HT-29 (cell line): ENCODE data around the gene TMPRSS6. TPM values are rescaled to one million over a fixed set of nuclear protein-coding genes. Genes with fewer than 3 reads are reported as not detected.

ENCODE experiments used
- DNase-seq: peaks from one replicate; pipeline ENCODE4 v3.0.0-alpha.2; 2015; ENCODE audit warnings: low spot score
- total RNA-seq: library from RNA; depleted of rRNA; stranded (reverse); fragments of >200 nt; shearing (Covaris generic); gene quantifications from 2 replicates; pipeline ENCODE4 v1.2.3, GENCODE V29; 2014

The TMPRSS6 gene
- total RNA-seq, 1 experiment from 2014 or later, result not detected

GRCh38 chr22:37052386-37053309 is 56.9 kb downstream of the TMPRSS6 start:
- no peak for DNase-seq

GRCh38 chr22:37051391-37052385 is 57.8 kb downstream of the TMPRSS6 start, which contains the start of gene KCTD17:
TSS of gene KCTD17 (plus strand) at chr22:37051742. CDS start at chr22:37051761, 19 bp downstream.
- DNase-seq, result peak; percentile 19

- DNase-seq, result no peak
Measured at GRCh38 chr22:37050913-37051312, 58.6 kb downstream of the TMPRSS6 start.

- DNase-seq, result no peak
Measured at GRCh38 chr22:37049224-37049623, 60.3 kb downstream of the TMPRSS6 start.

- DNase-seq, result no peak
Measured at GRCh38 chr22:37048133-37048532, 61.4 kb downstream of the TMPRSS6 start.

GRCh38 chr22:37047006-37047405 is 62.5 kb downstream of the TMPRSS6 start:
- DNase-seq, result no peak

- no peak for DNase-seq
Measured at GRCh38 chr22:37046589-37046988, 62.9 kb downstream of the TMPRSS6 start.

- no peak for DNase-seq
Measured at GRCh38 chr22:37045958-37046357, 63.6 kb downstream of the TMPRSS6 start.

GRCh38 chr22:37044634-37045625 is 64.6 kb downstream of the TMPRSS6 start:
- DNase-seq, result no peak

- DNase-seq, result peak; percentile 74
Measured at GRCh38 chr22:37043828-37044538, 65.5 kb downstream of the TMPRSS6 start.

GRCh38 chr22:37043209-37043827 is 66.2 kb downstream of the TMPRSS6 start:
- DNase-seq, result no peak

GRCh38 chr22:37039466-37039865 is 70.0 kb downstream of the TMPRSS6 start:
- no peak for DNase-seq

GRCh38 chr22:37037669-37038068 is 71.8 kb downstream of the TMPRSS6 start:
- no peak for DNase-seq

- no peak for DNase-seq
Measured at GRCh38 chr22:37036655-37037377, 72.7 kb downstream of the TMPRSS6 start.

- DNase-seq, result no peak
Measured at GRCh38 chr22:37033605-37034430, 75.7 kb downstream of the TMPRSS6 start.

GRCh38 chr22:37032535-37033460 is 76.7 kb downstream of the TMPRSS6 start:
- DNase-seq, result peak; percentile 84

- DNase-seq, result no peak
Measured at GRCh38 chr22:37032134-37032534, 77.4 kb downstream of the TMPRSS6 start.
